GM18909 (cell line): ENCODE measurements around the gene WASHC2A.
"Not testable (repeated sequence)": the region's sequence is repeated elsewhere in the genome, so short reads cannot be mapped to it uniquely, and the experiment has no call there.

Experiments
- ATAC-seq: cut with Tn5 transposase; IDR thresholded peaks from one replicate; pipeline ENCODE4 v1.9.1; 2021; ENCODE audit warnings: mild to moderate bottlenecking; ENCODE audit not compliant: unreplicated experiment, poor library complexity

WASHC2A gene

DNA sequence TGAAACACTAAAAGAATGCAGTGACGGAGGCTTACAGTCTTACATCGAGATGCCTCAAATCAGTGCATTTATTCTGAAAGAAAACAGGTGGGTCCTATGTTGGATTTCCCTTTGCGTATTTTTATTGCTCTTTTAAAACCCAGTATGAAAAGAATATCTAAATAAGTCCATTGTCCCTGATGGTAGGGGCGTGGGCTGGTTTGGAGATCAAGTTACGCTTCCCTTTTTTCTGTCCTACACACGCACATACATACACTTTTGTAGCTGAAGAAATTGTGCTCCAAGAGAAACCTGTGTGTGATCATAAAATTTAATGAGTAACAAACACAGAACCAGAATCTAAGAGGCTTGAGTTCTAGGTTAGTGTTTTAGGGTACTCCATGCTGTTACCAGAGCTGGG is 64.6 kb downstream of the WASHC2A start:
- not testable (repeated sequence) for ATAC-seq

- ATAC-seq: not testable (repeated sequence)
Measured at GRCh38 chr10:50132841-50133240, 65.1 kb downstream of the WASHC2A start.

DNA sequence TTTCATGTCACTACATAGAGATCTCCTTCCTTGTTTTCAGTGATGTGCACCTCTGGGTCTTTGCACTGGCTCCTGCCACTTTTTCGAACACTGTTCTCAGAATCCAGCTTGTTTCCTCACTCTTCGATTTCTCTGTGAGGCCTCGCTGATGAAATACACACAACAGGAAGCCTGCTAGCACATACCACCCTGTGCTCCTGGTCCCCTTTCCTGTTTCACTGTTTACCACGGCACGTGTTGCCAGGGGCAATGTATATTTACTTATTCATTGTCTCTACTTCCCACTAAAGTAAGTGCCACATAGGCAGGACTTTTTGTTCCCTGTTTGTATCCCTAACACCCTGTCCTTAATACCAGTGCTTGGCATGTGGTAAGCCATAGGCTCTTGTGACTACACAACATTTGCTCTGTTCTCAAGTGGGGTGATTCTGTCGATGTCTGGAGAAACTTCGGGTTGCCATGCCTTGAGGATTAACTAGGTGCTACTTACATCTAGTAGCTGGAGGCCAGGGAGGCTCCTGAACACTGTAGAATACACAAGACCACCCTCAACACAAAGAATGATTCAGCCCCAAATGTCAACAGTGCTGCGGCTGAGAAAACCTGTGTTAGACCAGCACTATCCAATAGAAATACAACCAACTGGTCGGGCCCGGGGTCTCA is 75.9 kb downstream of the WASHC2A start:
- not testable (repeated sequence) for ATAC-seq

- ATAC-seq: not testable (repeated sequence)
Measured at GRCh38 chr10:50145575-50145974, 77.8 kb downstream of the WASHC2A start.

DNA sequence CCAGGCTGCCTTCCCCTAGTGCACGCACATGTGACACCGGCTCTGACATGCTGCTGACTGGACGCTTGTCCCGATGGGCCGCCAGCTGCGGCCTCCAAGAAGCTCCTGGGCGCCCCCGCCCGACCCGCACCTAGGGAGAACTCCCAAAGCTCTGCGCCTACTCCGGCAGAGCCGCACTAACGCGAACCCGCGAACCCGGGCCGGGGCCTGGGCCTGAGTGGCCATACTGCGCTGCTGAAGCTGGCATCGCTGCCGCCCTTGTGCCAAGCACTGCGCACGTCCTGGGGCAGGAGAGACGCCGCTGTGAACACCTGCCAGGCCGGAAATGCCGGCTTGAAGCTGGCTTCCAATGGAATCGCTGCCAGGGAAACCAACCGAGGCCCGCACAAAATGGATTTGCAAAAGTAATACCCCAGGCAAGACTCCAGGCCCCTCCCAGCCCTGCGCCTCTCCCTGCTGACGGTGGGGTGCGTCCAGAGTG is 85.1 kb downstream of the WASHC2A start:
- no peak for ATAC-seq

- ATAC-seq: not testable (repeated sequence)
Measured at GRCh38 chr10:50157868-50158267, 90.1 kb downstream of the WASHC2A start.

DNA sequence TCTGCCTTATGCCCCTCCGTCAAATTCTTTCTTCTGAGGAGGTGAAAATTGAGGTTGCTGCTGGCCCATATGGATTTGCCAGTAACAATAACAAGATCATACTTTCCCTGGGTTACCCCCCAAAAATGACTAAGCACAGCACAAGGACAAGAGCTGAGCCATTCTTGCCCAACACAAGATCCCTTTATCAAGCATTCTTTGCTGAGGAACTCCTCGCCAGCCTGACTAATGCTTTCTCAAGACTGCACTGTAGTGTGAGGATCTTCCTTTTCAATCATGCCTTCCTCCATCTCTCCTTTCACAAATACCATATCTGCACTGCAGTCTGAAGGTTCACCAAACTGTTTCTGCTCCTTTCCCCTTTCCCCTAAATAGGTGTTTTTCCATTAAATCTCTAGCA is 92.1 kb downstream of the WASHC2A start:
- ATAC-seq: not testable (repeated sequence)

DNA sequence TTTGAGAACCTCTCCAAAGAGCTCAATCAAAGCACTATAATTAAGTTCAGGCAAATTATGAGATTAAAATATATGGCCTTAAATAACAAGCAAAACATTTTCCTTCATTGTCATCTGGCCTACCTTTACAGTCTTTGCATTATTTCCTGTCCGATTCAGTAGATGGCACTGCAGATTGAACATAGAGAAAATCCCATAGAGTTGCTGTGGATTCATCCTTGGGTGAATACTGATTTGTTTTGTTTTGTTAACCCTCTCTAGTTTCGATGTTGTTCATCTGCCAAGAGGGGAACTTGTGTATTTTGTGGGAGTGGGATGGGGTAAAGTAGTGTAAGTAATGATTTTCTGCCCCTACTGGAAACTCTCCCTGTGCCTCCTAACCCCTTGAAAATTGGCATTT is 97.3 kb downstream of the WASHC2A start:
- ATAC-seq: not testable (repeated sequence)

DNA sequence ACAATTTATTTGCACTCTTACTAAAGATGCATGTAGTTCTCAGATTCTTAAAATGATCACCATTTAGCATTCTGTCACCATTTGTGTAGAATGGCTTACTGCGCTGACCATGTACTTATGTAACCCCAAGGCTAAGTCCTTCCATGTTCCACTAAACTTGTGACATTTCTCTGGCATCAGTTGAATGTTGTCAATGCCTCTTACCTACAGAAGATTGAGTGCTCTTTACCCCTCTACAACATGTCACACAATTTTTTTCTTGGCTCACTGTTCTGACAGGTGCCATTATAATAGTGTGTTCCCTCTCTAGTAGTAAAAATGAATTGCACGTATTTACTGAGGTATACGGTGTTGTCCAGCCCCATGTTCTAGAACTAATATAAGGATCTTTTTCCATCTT is 100.1 kb downstream of the WASHC2A start:
- not testable (repeated sequence) for ATAC-seq

DNA sequence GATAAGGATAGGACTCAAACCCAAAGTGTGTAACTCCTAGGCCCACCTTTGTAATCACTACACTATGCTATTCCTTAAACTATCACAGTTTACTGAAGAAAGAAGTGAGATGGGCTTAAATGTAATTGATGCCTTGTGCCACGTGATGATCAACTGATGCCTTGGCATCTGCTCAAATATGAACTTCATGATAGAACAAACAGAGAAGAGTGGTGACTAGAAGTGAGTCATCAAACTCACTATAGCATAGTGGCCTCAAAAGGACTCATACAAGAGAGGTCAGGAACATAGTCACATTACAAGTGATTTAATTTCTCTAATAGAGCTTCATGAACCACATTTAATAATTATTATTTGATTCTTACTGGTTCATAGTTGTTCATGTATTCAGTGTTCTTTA is 101.8 kb downstream of the WASHC2A start:
- ATAC-seq: not testable (repeated sequence)

GRCh38 chr10:50174788-50175525 is 107.2 kb downstream of the WASHC2A start:
- not testable (repeated sequence) for ATAC-seq
